T-helper 2 cell treated with Interferon-gamma antibody and Interleukin-4, amounts not matched to agents 5 μg/mL and 100 μg/mL, for 36 hours (primary cell): Measurements from ENCODE around the gene AHDC1.

Experiments used
- DNase-seq: peaks from one replicate; pipeline ENCODE4 v3.0.0; 2021; ENCODE audit warnings: low spot score
- H3K27ac Mint-ChIP-seq: one replicate; pipeline ENCODE4 v1.8.0; 2021; ENCODE audit warnings: mild to moderate bottlenecking, mixed read lengths
- H3K27me3 Mint-ChIP-seq: one replicate; pipeline ENCODE4 v1.8.0; 2021; ENCODE audit warnings: low read depth, mixed read lengths
- H3K36me3 Mint-ChIP-seq: one replicate; pipeline ENCODE4 v1.8.0; 2021; ENCODE audit warnings: low read depth, mixed read lengths
- H3K4me1 Mint-ChIP-seq: one replicate; pipeline ENCODE4 v1.8.0; 2021; ENCODE audit warnings: low read depth, mixed read lengths
- H3K4me3 Mint-ChIP-seq: one replicate; pipeline ENCODE4 v1.8.0; 2022; ENCODE audit warnings: mild to moderate bottlenecking, moderate library complexity, mixed read lengths
- H3K9me3 Mint-ChIP-seq: one replicate; pipeline ENCODE4 v1.8.0; 2021; ENCODE audit warnings: mixed read lengths

AHDC1 gene

DNA sequence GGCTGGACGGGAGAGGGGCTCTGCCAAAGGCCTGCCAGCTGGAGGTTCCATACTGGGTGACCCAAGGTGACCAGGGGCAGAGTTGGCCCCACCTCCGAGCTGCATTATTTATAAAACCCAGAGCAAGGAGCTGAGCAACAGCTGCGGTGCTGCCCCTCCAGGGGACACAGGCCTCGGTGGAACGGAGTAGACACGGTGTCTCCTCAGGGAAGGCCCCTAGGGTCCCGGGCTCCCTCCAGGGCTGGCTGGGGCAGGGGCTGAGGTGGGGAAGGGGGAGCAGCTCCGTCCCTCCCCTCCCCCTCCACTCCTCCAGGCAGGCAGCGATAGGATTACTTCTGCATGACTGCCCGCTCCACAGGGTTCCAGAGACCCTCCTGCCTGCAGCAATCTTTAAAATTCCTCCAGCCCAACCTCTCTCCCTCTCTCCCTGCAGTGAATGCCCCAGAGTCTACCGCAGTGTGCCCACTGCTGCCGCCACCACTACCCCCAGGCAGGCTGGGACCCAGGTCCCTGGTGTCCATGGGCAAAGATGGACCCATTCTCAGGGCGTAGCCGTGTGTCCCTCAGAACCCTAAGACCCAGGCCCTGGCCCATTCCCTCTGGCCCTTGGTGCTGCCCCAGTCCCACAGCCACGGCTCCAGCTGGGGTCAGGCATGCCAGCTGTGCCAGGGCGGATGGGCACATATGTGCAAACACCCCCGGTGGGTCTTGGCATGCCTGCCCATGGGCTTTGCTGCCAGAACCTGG, 10.8 kb downstream of the AHDC1 start:
- Mint-ChIP-seq H3K27ac (no peak overlapping the region), H3K36me3 (no peaks in the 10 kb centered on the region), H3K27me3 (no peaks in the 10 kb centered on the region), H3K4me1 (peaks cover 8% of the 10 kb centered on the region), H3K4me3 (no peak overlapping the region), H3K9me3 (no peaks in the 10 kb centered on the region)
- DNase-seq, result no peak

DNA sequence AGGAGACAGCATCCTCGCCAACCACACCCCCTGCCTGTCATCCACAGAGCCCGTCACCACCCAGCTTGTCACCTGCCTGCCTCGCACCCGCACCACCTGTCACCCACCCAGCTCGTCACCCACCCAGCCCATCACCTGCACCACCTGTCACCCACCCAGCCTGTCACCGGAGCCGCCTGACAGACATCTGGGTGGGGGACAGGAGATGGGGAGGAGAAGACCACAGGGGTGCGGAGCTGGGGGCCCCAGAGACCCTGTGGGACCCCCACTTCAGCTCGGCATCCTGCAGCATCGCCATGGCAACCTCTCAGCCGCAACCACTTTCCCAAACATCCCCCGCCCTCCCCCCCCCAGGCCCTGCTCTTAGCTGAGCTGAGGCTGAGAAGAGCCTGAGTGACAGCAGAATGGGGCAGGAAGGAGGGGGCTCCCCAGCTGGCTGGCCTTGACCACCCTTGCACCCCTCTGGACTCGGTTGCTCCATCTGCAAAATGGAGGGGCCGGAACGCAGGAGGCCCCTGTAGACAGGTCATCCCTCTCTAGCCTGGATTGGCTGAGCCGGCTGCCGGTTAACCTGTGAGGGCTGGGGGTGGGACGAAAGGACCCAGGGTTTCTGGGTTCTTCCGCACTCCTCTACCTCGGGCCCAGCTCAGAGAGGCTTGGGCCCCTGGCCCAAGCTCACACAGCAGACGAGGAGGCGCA, 11.6 kb downstream of the AHDC1 start:
- Mint-ChIP-seq H3K27me3 (no peaks in the 10 kb centered on the region), H3K9me3 (no peaks in the 10 kb centered on the region), H3K4me1 (peaks cover 3% of the 10 kb centered on the region), H3K27ac (no peak overlapping the region), H3K36me3 (no peaks in the 10 kb centered on the region), H3K4me3 (no peak overlapping the region)
- no peak for DNase-seq

DNA sequence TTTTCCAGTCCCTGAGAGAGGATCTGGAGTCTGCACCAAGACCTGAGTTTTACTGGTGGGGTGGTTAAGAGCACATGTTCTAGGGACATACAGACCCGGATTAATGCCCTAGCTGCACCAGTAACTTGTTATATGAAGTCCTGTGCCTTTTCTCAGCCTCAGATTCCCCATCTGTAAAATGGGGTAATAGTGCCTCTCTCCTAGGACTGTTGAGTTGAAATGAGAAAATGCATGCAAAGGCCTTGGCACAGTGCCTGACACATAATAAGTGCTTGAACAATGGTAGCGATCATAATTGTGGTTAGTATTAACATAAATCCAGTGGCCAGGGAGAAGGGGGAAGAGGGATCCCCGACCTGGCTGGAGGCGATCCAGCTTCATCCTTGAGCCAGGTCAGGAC, 12.3 kb downstream of the AHDC1 start:
- Mint-ChIP-seq H3K4me1 (peaks cover 3% of the 10 kb centered on the region), H3K36me3 (no peaks in the 10 kb centered on the region), H3K27me3 (no peaks in the 10 kb centered on the region), H3K4me3 (no peak overlapping the region), H3K27ac (no peak overlapping the region), H3K9me3 (no peaks in the 10 kb centered on the region)
- no peak for DNase-seq

DNA sequence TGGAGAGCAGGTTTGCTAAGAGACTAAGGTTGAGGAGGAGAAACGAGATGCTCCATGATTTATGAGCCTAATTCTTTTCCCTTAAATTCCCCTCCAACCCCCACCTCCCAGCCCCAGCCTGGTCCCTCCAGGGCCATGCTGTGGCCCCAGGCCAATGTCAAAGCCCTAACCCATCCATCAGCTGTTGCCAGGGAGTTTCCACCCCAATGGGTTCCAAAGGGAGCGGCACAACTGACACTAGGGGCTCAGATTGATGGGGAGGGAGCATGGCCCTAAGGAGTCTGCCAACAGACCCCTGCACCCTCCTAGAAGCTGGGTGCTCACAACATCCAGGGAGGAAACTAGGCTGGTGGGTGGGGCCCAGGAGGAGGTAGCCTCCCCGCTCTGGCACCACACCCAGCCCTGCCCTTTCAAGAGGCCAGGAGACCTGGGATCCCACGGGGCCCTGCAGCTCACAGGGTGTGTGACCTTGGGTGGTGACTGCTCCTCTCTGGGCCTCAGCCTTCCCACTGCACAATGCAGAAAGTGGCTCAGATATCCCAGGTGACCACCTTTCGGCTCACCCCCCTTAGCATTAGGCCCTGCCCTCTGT, 12.9 kb downstream of the AHDC1 start:
- no peaks in the 10 kb centered on the region for H3K9me3 Mint-ChIP-seq
- H3K27ac Mint-ChIP-seq, result no peak overlapping the region

GRCh38 chr1:27589841-27590426, 14.0 kb downstream of the AHDC1 start:
- no peak for DNase-seq
- no peaks in the 10 kb centered on the region for H3K36me3 Mint-ChIP-seq
- no peak overlapping the region for H3K27ac Mint-ChIP-seq
- peaks cover 3% of the 10 kb centered on the region for H3K4me1 Mint-ChIP-seq
- H3K9me3 Mint-ChIP-seq, result no peaks in the 10 kb centered on the region
- H3K4me3 Mint-ChIP-seq, result no peak overlapping the region
- H3K27me3 Mint-ChIP-seq, result no peaks in the 10 kb centered on the region

More for the DNA sequence above, 12.9 kb downstream of the AHDC1 start:
- H3K36me3 Mint-ChIP-seq, result no peaks in the 10 kb centered on the region
- peaks cover 3% of the 10 kb centered on the region for H3K4me1 Mint-ChIP-seq
- H3K4me3 Mint-ChIP-seq, result no peak overlapping the region
- H3K27me3 Mint-ChIP-seq, result no peaks in the 10 kb centered on the region
- no peak for DNase-seq

- Mint-ChIP-seq H3K4me1 (peaks cover 3% of the 10 kb centered on the region), H3K9me3 (no peaks in the 10 kb centered on the region), H3K36me3 (no peaks in the 10 kb centered on the region), H3K27ac (no peak overlapping the region), H3K27me3 (no peaks in the 10 kb centered on the region), H3K4me3 (no peak overlapping the region)
- no peak for DNase-seq
These were observed 14.5 kb downstream of the AHDC1 start for GRCh38 chr1:27589441-27589840.

- Mint-ChIP-seq H3K4me3 (no peak overlapping the region), H3K36me3 (no peaks in the 10 kb centered on the region), H3K4me1 (peaks cover 3% of the 10 kb centered on the region), H3K27ac (no peak overlapping the region), H3K27me3 (no peaks in the 10 kb centered on the region), H3K9me3 (no peaks in the 10 kb centered on the region)
- no peak for DNase-seq
These were observed 15.4 kb downstream of the AHDC1 start for GRCh38 chr1:27588256-27589232.

- Mint-ChIP-seq H3K27me3 (no peaks in the 10 kb centered on the region), H3K9me3 (no peaks in the 10 kb centered on the region), H3K27ac (no peak overlapping the region), H3K4me1 (peaks cover 2% of the 10 kb centered on the region), H3K4me3 (no peak overlapping the region), H3K36me3 (peaks cover 1% of the 10 kb centered on the region)
- DNase-seq, result no peak
These were observed 18.3 kb downstream of the AHDC1 start for GRCh38 chr1:27585684-27586083.

DNA sequence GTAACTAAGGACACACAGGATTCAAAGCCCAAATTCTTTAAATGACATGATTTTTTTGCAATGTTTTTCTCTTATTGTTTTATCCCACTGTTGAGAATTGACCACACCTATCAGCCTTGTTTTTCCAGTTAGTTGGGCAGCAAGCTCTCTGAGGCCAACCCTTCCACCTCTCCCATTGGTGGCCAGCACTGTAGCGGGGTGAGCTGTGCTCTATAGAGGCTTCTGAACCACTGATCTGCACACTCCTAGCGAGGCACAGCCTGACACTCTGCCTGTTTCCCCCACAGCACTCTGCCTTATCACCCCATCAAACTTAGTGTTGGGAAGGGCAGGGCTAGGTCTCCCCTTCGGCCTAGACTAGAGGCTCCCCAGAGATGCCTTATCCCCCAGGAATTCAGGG, 19.5 kb downstream of the AHDC1 start:
- Mint-ChIP-seq H3K27ac (no peak overlapping the region), H3K4me1 (peaks cover 2% of the 10 kb centered on the region), H3K36me3 (peaks cover 1% of the 10 kb centered on the region), H3K4me3 (no peak overlapping the region), H3K27me3 (no peaks in the 10 kb centered on the region), H3K9me3 (no peaks in the 10 kb centered on the region)
- DNase-seq, result no peak

GRCh38 chr1:27583479-27583878, 20.5 kb downstream of the AHDC1 start:
- Mint-ChIP-seq H3K4me1 (peaks cover 2% of the 10 kb centered on the region), H3K4me3 (no peak overlapping the region), H3K9me3 (no peaks in the 10 kb centered on the region), H3K27ac (no peak overlapping the region), H3K36me3 (peaks cover 1% of the 10 kb centered on the region), H3K27me3 (no peaks in the 10 kb centered on the region)
- no peak for DNase-seq

DNA sequence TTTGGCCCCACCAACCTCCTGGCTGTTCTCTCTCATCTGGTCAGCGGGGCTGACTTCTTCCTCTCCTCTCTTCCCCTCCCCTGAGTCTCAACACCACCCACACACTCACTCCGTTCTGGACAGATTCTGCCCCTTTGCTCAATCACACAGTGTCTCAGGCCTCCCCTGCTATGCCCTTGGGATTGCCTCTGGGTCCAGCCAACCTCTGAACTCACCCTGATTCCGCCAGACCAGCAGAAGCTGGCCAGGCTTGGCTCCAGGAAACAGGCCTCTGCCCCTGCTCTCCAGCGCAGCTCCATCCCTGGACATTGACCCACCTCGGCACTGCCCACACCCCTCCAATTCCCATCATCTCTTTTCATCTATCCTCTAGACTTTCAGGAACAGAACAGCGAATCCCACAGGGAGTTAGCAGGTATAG, 22.1 kb downstream of the AHDC1 start:
- DNase-seq, result no peak
- H3K4me1 Mint-ChIP-seq, result peaks cover 2% of the 10 kb centered on the region
- H3K27ac Mint-ChIP-seq, result no peak overlapping the region
- peaks cover 4% of the 10 kb centered on the region for H3K27me3 Mint-ChIP-seq
- H3K4me3 Mint-ChIP-seq, result no peak overlapping the region
- H3K36me3 Mint-ChIP-seq, result peaks cover 1% of the 10 kb centered on the region
- no peaks in the 10 kb centered on the region for H3K9me3 Mint-ChIP-seq

GRCh38 chr1:27577504-27578188, 26.3 kb downstream of the AHDC1 start:
- Mint-ChIP-seq H3K4me3 (no peak overlapping the region), H3K27me3 (peaks cover 20% of the 10 kb centered on the region), H3K4me1 (no peaks in the 10 kb centered on the region)

GRCh38 chr1:27576806-27577227, 27.1 kb downstream of the AHDC1 start:
- peaks cover 20% of the 10 kb centered on the region for H3K27me3 Mint-ChIP-seq
- DNase-seq, result no peak
- H3K4me3 Mint-ChIP-seq, result no peak overlapping the region
- H3K27ac Mint-ChIP-seq, result no peak overlapping the region
- peaks cover 2% of the 10 kb centered on the region for H3K36me3 Mint-ChIP-seq
- H3K4me1 Mint-ChIP-seq, result no peaks in the 10 kb centered on the region
- H3K9me3 Mint-ChIP-seq, result no peaks in the 10 kb centered on the region

More at GRCh38 chr1:27577504-27578188, 26.3 kb downstream of the AHDC1 start:
- Mint-ChIP-seq H3K36me3 (peaks cover 2% of the 10 kb centered on the region), H3K27ac (no peak overlapping the region), H3K9me3 (no peaks in the 10 kb centered on the region)
- no peak for DNase-seq
